H1 (cell line): ENCODE results near the gene ITGA11. TPM values are rescaled to one million over a fixed set of nuclear protein-coding genes. Genes with fewer than 3 reads are reported as not detected.

Experiments used
- CTCF ChIA-PET: fragments of 300-600 bp; sonication (Branson Sonifier 250); formaldehyde crosslinking; loops from one replicate; lab custom pipeline; 2021; ENCODE audit not compliant: partially characterized antibody; lab: Charles Lee
- POLR2A ChIA-PET: fragments of 300-600 bp; sonication (Branson Sonifier 250); formaldehyde crosslinking; loops from one replicate; lab custom pipeline; 2021; ENCODE audit warnings: inconsistent platforms; ENCODE audit not compliant: partially characterized antibody; lab: Charles Lee
- DNase-seq, 2 experiments: peaks; one replicate each; pipeline versions ENCODE4 v3.0.0 to v3.0.0-alpha.2; 2010 to 2022; ENCODE audit warnings: low spot score in 2 of 2, low read depth in 1 of 2, mixed read lengths in 1 of 2
- FAIRE-seq: peaks from 2 replicates; lab custom pipeline; 2011; peaks lifted over from hg19 to GRCh38; lab: Jason Lieb, UNC
- H2AFZ ChIP-seq: 2 replicates; pipeline ENCODE4 v1.8.1; 2012; ENCODE audit warnings: low read length, inconsistent platforms
- H2AK5ac ChIP-seq: 2 replicates; pipeline ENCODE4 v1.6.1; 2013; ENCODE audit warnings: low read depth, low read length
- H2BK120ac ChIP-seq: replicated peaks from 2 replicates; pipeline ENCODE3; 2013; ENCODE audit warnings: low read depth, low read length, inconsistent platforms
- H2BK12ac ChIP-seq: 2 replicates; pipeline ENCODE4 v1.6.1; 2013; ENCODE audit warnings: low read depth, low read length
- H2BK15ac ChIP-seq: 2 replicates; pipeline ENCODE4 v1.6.1; 2013; ENCODE audit warnings: low read length
- H2BK20ac ChIP-seq: 2 replicates; pipeline ENCODE4 v1.6.1; 2013; ENCODE audit warnings: low read length
- H2BK5ac ChIP-seq: 2 replicates; pipeline ENCODE4 v1.6.1; 2013; ENCODE audit warnings: low read depth, low read length
- H3K14ac ChIP-seq: 2 replicates; pipeline ENCODE4 v1.6.1; 2013; ENCODE audit warnings: inconsistent platforms; ENCODE audit not compliant: insufficient read length
- H3K18ac ChIP-seq: 2 replicates; pipeline ENCODE4 v1.6.1; 2013; ENCODE audit warnings: low read length; ENCODE audit errors: extremely low read depth
- H3K23ac ChIP-seq: 2 replicates; pipeline ENCODE4 v1.6.1; 2013; ENCODE audit warnings: inconsistent platforms; ENCODE audit not compliant: insufficient read length
- H3K23me2 ChIP-seq: 2 replicates; pipeline ENCODE4 v1.6.1; 2013; ENCODE audit warnings: low read depth, low read length
- H3K27ac ChIP-seq: 2 replicates; pipeline ENCODE4 v1.6.1; 2011; ENCODE audit warnings: low read depth, low read length, inconsistent platforms
- H3K27me3 ChIP-seq, 4 experiments: replicated peaks in 1 of 4; 1 replicate in 1 of 4; 2 replicates in 3 of 4; pipeline versions ENCODE4 v1.6.1 to v1.8.1; 2011 to 2013; ENCODE audit warnings: low read length in 3 of 4, mild to moderate bottlenecking in 3 of 4, inconsistent platforms in 2 of 4, mixed read lengths in 2 of 4, moderate library complexity in 1 of 4; ENCODE audit not compliant: control insufficient read depth in 3 of 4, insufficient read depth in 3 of 4; ENCODE audit errors: extremely low read depth in 1 of 4
- H3K36me3 ChIP-seq, 4 experiments: 2 replicates each; pipeline versions ENCODE4 v1.6.1 to v1.8.1; 2011 to 2013; ENCODE audit warnings: mild to moderate bottlenecking in 4 of 4, low read length in 3 of 4, moderate library complexity in 2 of 4, control low read depth in 1 of 4, inconsistent platforms in 1 of 4; ENCODE audit not compliant: insufficient read depth in 4 of 4, control insufficient read depth in 2 of 4
- H3K4ac ChIP-seq: replicated peaks from 2 replicates; pipeline ENCODE3; 2013; ENCODE audit warnings: low read length, low read depth, mixed read lengths, inconsistent platforms; ENCODE audit not compliant: insufficient read length
- H3K4me1 ChIP-seq, 4 experiments: replicated peaks in 1 of 4; 1 replicate in 1 of 4; 2 replicates in 3 of 4; pipeline versions ENCODE4 v1.6.1 to v1.8.1; 2011 to 2013; ENCODE audit warnings: low read length in 3 of 4, inconsistent platforms in 2 of 4, mixed read lengths in 1 of 4; ENCODE audit not compliant: insufficient read depth in 4 of 4, control insufficient read depth in 3 of 4
- H3K4me2 ChIP-seq, 2 experiments: 2 replicates each; pipeline versions ENCODE4 v1.6.1 to v1.8.1; 2011 to 2013; ENCODE audit warnings: low read depth in 2 of 2, low read length in 2 of 2, control low read depth in 1 of 2, inconsistent platforms in 1 of 2, mild to moderate bottlenecking in 1 of 2; ENCODE audit not compliant: insufficient read depth in 1 of 2
- H3K4me3 ChIP-seq, 4 experiments: fragments of 200-600, 300-600 bp in 1 of 4; sonication (generic), shearing (Covaris generic), sonication (Bioruptor Twin) in 1 of 4; 2 replicates each; pipeline versions ENCODE4 v1.5.1 to v1.8.1; 2011 to 2016; ENCODE audit warnings: low read length in 4 of 4, low read depth in 3 of 4, control low read depth in 2 of 4, inconsistent platforms in 2 of 4, mild to moderate bottlenecking in 2 of 4, mixed read lengths in 1 of 4, moderate library complexity in 1 of 4; ENCODE audit not compliant: insufficient read depth in 2 of 4; ENCODE audit errors: extremely low read depth in 1 of 4
- H3K56ac ChIP-seq: replicated peaks from 2 replicates; pipeline ENCODE3; 2013; ENCODE audit warnings: low read depth, mild to moderate bottlenecking, mixed read lengths, low read length, inconsistent platforms; ENCODE audit not compliant: insufficient read length
- H3K79me1 ChIP-seq: 2 replicates; pipeline ENCODE4 v1.6.1; 2013; ENCODE audit warnings: low read depth, low read length, control low read depth
- H3K79me2 ChIP-seq, 2 experiments: 2 replicates each; pipeline versions ENCODE4 v1.6.1 to v1.8.1; 2012 to 2013; ENCODE audit warnings: low read length in 2 of 2, mild to moderate bottlenecking in 2 of 2, inconsistent platforms in 1 of 2; ENCODE audit not compliant: insufficient read depth in 2 of 2, control insufficient read depth in 1 of 2
- H3K9ac ChIP-seq, 4 experiments: replicated peaks in 1 of 4; 1 replicate in 1 of 4; 2 replicates in 3 of 4; pipeline versions ENCODE4 v1.6.1 to v1.8.1; 2011 to 2013; ENCODE audit warnings: low read depth in 3 of 4, low read length in 3 of 4, control low read depth in 2 of 4, mild to moderate bottlenecking in 2 of 4, moderate library complexity in 2 of 4, inconsistent platforms in 1 of 4; ENCODE audit errors: extremely low read depth in 1 of 4
- H3K9me3 ChIP-seq, 2 experiments: 2 replicates each; pipeline versions ENCODE4 v1.6.1 to v1.8.1; 2012 to 2013; ENCODE audit warnings: mild to moderate bottlenecking in 2 of 2, moderate library complexity in 2 of 2, control low read depth in 1 of 2, inconsistent platforms in 1 of 2, low read depth in 1 of 2, low read length in 1 of 2, mixed read lengths in 1 of 2; ENCODE audit not compliant: insufficient read depth in 2 of 2
- H4K20me1 ChIP-seq, 2 experiments: replicated peaks in 1 of 2; 2 replicates each; pipeline versions ENCODE3 to v1.8.1; 2011 to 2013; ENCODE audit warnings: inconsistent platforms in 2 of 2, low read length in 2 of 2, mild to moderate bottlenecking in 1 of 2; ENCODE audit not compliant: insufficient read depth in 2 of 2, control insufficient read depth in 1 of 2
- H4K5ac ChIP-seq: 2 replicates; pipeline ENCODE4 v1.6.1; 2013; ENCODE audit warnings: low read length, low read depth, mixed read lengths, inconsistent platforms; ENCODE audit not compliant: insufficient read length
- H4K8ac ChIP-seq: 2 replicates; pipeline ENCODE4 v1.8.0; 2013; ENCODE audit warnings: mild to moderate bottlenecking, moderate library complexity, low read length, inconsistent platforms; ENCODE audit not compliant: insufficient read depth; ENCODE audit errors: extremely low read depth
- H4K91ac ChIP-seq: replicated peaks from 2 replicates; pipeline ENCODE3; 2013; ENCODE audit warnings: low read length, mixed read lengths, inconsistent platforms; ENCODE audit not compliant: insufficient read length
- ASH2L ChIP-seq: fragments of 200-600, 300-600 bp; sonication (generic); IDR thresholded peaks from one replicate; pipeline ENCODE4 v1.7.1; 2017; ENCODE audit warnings: low read length
- BACH1 ChIP-seq: IDR thresholded peaks from 2 replicates; pipeline ENCODE4 v1.6.1; 2012; ENCODE audit warnings: low read length, improper control_type of control experiment
- BCL11A ChIP-seq, 2 experiments: IDR thresholded peaks; one replicate each; pipeline ENCODE4 v1.6.1; 2011; ENCODE audit warnings: low read depth in 2 of 2, low read length in 2 of 2, mild to moderate bottlenecking in 2 of 2
- BRCA1 ChIP-seq: IDR thresholded peaks from 2 replicates; pipeline ENCODE4 v1.6.1; 2012; ENCODE audit warnings: low read depth, low read length, improper control_type of control experiment
- CBX5 ChIP-seq: fragments of 300-800, 300-1000 bp; sonication (generic); IDR thresholded peaks from 2 replicates; pipeline ENCODE4 v1.7.1; 2016; ENCODE audit warnings: antibody characterized with exemption, low read length, low read depth
- FOSL1 ChIP-seq: IDR thresholded peaks from 2 replicates; pipeline ENCODE4 v1.6.1; 2011; ENCODE audit warnings: mild to moderate bottlenecking, low read depth, low read length, moderate library complexity; ENCODE audit not compliant: insufficient read depth
- HDAC2 ChIP-seq, 2 experiments: fragments of 300-600 bp in 1 of 2; sonication (generic) in 1 of 2; IDR thresholded peaks; 2 replicates each; pipeline ENCODE4 v1.6.1; 2011 to 2012; ENCODE audit warnings: low read depth in 2 of 2, low read length in 2 of 2, mild to moderate bottlenecking in 2 of 2, moderate library complexity in 2 of 2, borderline replicate concordance in 1 of 2, inconsistent platforms in 1 of 2
- HDAC6 ChIP-seq: IDR thresholded peaks from one replicate; pipeline ENCODE4 v1.7.1; 2012; ENCODE audit warnings: low read depth, mild to moderate bottlenecking, inconsistent platforms, low read length, moderate library complexity
- NRF1 ChIP-seq: IDR thresholded peaks from 2 replicates; pipeline ENCODE4 v1.6.1; 2011; ENCODE audit warnings: mild to moderate bottlenecking, low read depth, low read length, improper control_type of control experiment
- RXRA ChIP-seq: IDR thresholded peaks from 2 replicates; pipeline ENCODE4 v1.6.1; 2011; ENCODE audit warnings: low read depth, mild to moderate bottlenecking, low read length, moderate library complexity; ENCODE audit not compliant: insufficient read depth
- TCF12 ChIP-seq: IDR thresholded peaks from 2 replicates; pipeline ENCODE4 v1.6.1; 2011; ENCODE audit warnings: low read depth, mild to moderate bottlenecking, low read length
- ZNF274 ChIP-seq: IDR thresholded peaks from 2 replicates; pipeline ENCODE4 v1.7.0; 2012; ENCODE audit warnings: low read length, borderline replicate concordance; ENCODE audit errors: extremely low read depth
- WGBS, 2 experiments: shearing (Covaris generic) in 1 of 2; methylation state at CpG; one replicate each; pipeline versions ENCODE4 v1.1.6 to v1.1.7; 2013 to 2015; ENCODE audit warnings: low lambda C conversion rate in 2 of 2, mixed read lengths in 2 of 2, inconsistent platforms in 1 of 2, low coverage in 1 of 2, missing lambda C conversion rate in 1 of 2; ENCODE audit not compliant: insufficient replicate concordance in 2 of 2, insufficient coverage in 1 of 2, insufficient read length in 1 of 2; ENCODE audit errors: extremely low coverage in 1 of 2, missing lambda C conversion rate in 1 of 2; 5-methylcytosine and 5-hydroxymethylcytosine counted together
- polyA plus RNA-seq, 7 experiments: library from polyadenylated mRNA; depleted of rRNA in 3 of 7; stranded (reverse) in 5 of 7; unstranded in 2 of 7; fragments of >200 nt in 5 of 7; fragments of 200-250 nt in 2 of 7; gene quantifications; 1 replicate in 5 of 7; 2 replicates in 1 of 7; 4 replicates in 1 of 7; pipeline versions ENCODE4 v1.2.1 to v1.2.3, GENCODE V29; 2011 to 2013; ENCODE audit warnings: missing spikeins in 2 of 7, mixed read lengths in 2 of 7
- total RNA-seq: library from RNA; stranded (reverse); fragmentation: NEBNext Ultra II Directional; extraction: Animal tissue kit (Norgen Biotek cat#: 25700); gene quantifications from 2 replicates; pipeline ENCODE4 v1.2.1, GENCODE V29; 2021

Gene ITGA11
- total and polyA plus RNA-seq, 2 of the 8 experiments (the other 6 are each of a cell fraction or from before 2014, with no cell fraction given) = 0.05 to 0.06 TPM

- Histone ChIP-seq H3K4me3 (no peak overlapping the region), H4K8ac (no peak overlapping the region), H2BK120ac (no peak overlapping the region), H4K5ac (no peak overlapping the region), H4K91ac (no peak overlapping the region), H3K23ac (no peak overlapping the region), H3K27me3 (no peaks in the 10 kb centered on the region; a peak in 2 of 7 replicates), H3K36me3 (no peaks in the 10 kb centered on the region), H3K18ac (no peak overlapping the region), H3K79me1 (no peaks in the 10 kb centered on the region), H3K27ac (no peak overlapping the region), H3K56ac (no peak overlapping the region), H2AFZ (no peak overlapping the region), H3K14ac (no peak overlapping the region), H4K20me1 (no peaks in the 10 kb centered on the region), H2BK12ac (no peak overlapping the region), H2BK5ac (no peak overlapping the region), H2AK5ac (no peak overlapping the region), H3K23me2 (no peaks in the 10 kb centered on the region), H3K79me2 (no peaks in the 10 kb centered on the region), H2BK20ac (no peak overlapping the region), H2BK15ac (no peak overlapping the region), H3K4ac (no peak overlapping the region), H3K4me2 (no peak overlapping the region), H3K9ac (no peak overlapping the region), H3K9me3 (no peaks in the 10 kb centered on the region), H3K4me1 (no peaks in the 10 kb centered on the region)
- FAIRE-seq (no peak), DNase-seq (no peak)
- TF ChIP-seq RXRA (no peak), TCF12 (no peak), CBX5 (no peak), BCL11A (IDR thresholded peaks at IDR 0.05; ENCODE audit: low read depth in 2 of 2, low read length in 2 of 2) (no peak), FOSL1 (no peak), HDAC2 (IDR thresholded peaks at IDR 0.05; ENCODE audit: borderline replicate concordance in 1 of 2, low read depth in 2 of 2, low read length in 2 of 2) (no peak), BACH1 (no peak), ZNF274 (no peak), BRCA1 (no peak), NRF1 (no peak), HDAC6 (no peak), ASH2L (no peak)
- POLR2A ChIA-PET = interaction anchor here (1.2 kb wide), 1 partner anchor 13 kb away, joined by 3 read pairs; no protein-coding TSS in a partner anchor
- WGBS, 2 experiments = 75% methylated on average over 5 of the region's 5 CpGs; no CpG with 5 or more reads in 1 of the 2 experiments
- CTCF ChIA-PET = interaction anchor here (0.6 to 2.0 kb wide), 3 partner anchors 10 to 383 kb away, joined by 3 to 6 read pairs (median 5); no protein-coding TSS in a partner anchor
Measured at GRCh38 chr15:68463444-68463843, 31.5 kb upstream of the ITGA11 start.
